HepG2 (cell line): Measurements from ENCODE around the gene SPA17. TPM values are rescaled to one million over a fixed set of nuclear protein-coding genes. Genes with fewer than 3 reads are reported as not detected.

ENCODE experiments used
- CHD4 ChIP-seq: fragments of 200-600 bp; sonication (generic); IDR thresholded peaks from 2 replicates; pipeline ENCODE4 v1.7.0; 2017; ENCODE audit warnings: mild to moderate bottlenecking, low read length, borderline replicate concordance
- DNMT3B ChIP-seq: conservative IDR thresholded peaks from 2 replicates; pipeline ENCODE4 v1.6.1; 2016; ENCODE audit warnings: missing biosample characterization, control low read depth
- ELK4 ChIP-seq: sonication (generic); formaldehyde crosslinking; IDR thresholded peaks from 2 replicates; pipeline ENCODE4 v1.9.0; 2021; ENCODE audit warnings: missing genetic modification reagents, borderline replicate concordance
- HNRNPL ChIP-seq: fragments of 200-400 bp; formaldehyde crosslinking; IDR thresholded peaks from 2 replicates; pipeline ENCODE4 v1.6.1; 2017; ENCODE audit warnings: mild to moderate bottlenecking, low read depth, low read length
- NFAT5 ChIP-seq: sonication (generic); formaldehyde crosslinking; IDR thresholded peaks from 2 replicates; pipeline ENCODE4 v1.4.0; 2020; ENCODE audit warnings: missing genetic modification reagents
- NR2C2 ChIP-seq: sonication (generic); formaldehyde crosslinking; IDR thresholded peaks from 2 replicates; pipeline ENCODE4 v1.4.0; 2020; ENCODE audit warnings: missing genetic modification reagents, mild to moderate bottlenecking, moderate library complexity, borderline replicate concordance
- PTBP1 ChIP-seq: fragments of 200-400 bp; formaldehyde crosslinking; IDR thresholded peaks from 2 replicates; pipeline ENCODE4 v1.6.1; 2018; ENCODE audit warnings: low read length, low read depth; ENCODE audit not compliant: poor library complexity, severe bottlenecking
- SRSF9 ChIP-seq: fragments of 200-400 bp; formaldehyde crosslinking; IDR thresholded peaks from 2 replicates; pipeline ENCODE4 v1.6.1; 2018; ENCODE audit warnings: borderline replicate concordance, mild to moderate bottlenecking, low read depth, low read length; ENCODE audit not compliant: insufficient read depth, poor library complexity, severe bottlenecking
- ZBTB7A ChIP-seq: sonication (generic); formaldehyde crosslinking; IDR thresholded peaks from 2 replicates; pipeline ENCODE4 v1.8.0; 2022; ENCODE audit warnings: mild to moderate bottlenecking, missing genetic modification reagents
- ZBTB7B ChIP-seq: sonication (generic); formaldehyde crosslinking; IDR thresholded peaks from 2 replicates; pipeline ENCODE4 v1.4.0; 2020; ENCODE audit warnings: missing genetic modification reagents
- ZFP82 ChIP-seq: sonication (generic); formaldehyde crosslinking; IDR thresholded peaks from 2 replicates; pipeline ENCODE4 v1.5.1; 2020; ENCODE audit warnings: mild to moderate bottlenecking, missing genetic modification reagents, borderline replicate concordance
- ZMAT3 ChIP-seq: sonication (generic); formaldehyde crosslinking; conservative IDR thresholded peaks from 2 replicates; pipeline ENCODE4 v1.7.0; 2021; ENCODE audit warnings: missing genetic modification reagents
- ZNF687 ChIP-seq: sonication (generic); formaldehyde crosslinking; IDR thresholded peaks from 2 replicates; pipeline ENCODE4 v1.5.1; 2020; ENCODE audit warnings: mild to moderate bottlenecking, missing genetic modification reagents, moderate library complexity
- polyA plus RNA-seq, 8 experiments: library from polyadenylated mRNA; depleted of rRNA in 3 of 8; stranded (reverse) in 7 of 8; unstranded in 1 of 8; fragments of >200 nt; fragmentation: Illumina TruSeq in 4 of 8; extraction: Trizol in 4 of 8; gene quantifications; 2 replicates each; pipeline versions ENCODE4 v1.2.1 to v1.2.3, GENCODE V29; 2011 to 2016; ENCODE audit warnings: low read depth in 4 of 8, missing spikeins in 1 of 8, mixed read lengths in 1 of 8; ENCODE audit not compliant: insufficient read depth in 1 of 8
- total RNA-seq, 5 experiments: library from RNA; depleted of rRNA; stranded (reverse); fragments of >200 nt; fragmentation: Illumina TruSeq; extraction: Trizol; gene quantifications; 2 replicates each; pipeline ENCODE4 v1.2.3, GENCODE V29; 2016; ENCODE audit warnings: low read depth in 1 of 5

SPA17 gene
- total and polyA plus RNA-seq, 2 of the 13 experiments (the other 11 are each of a cell fraction or from before 2014, with no cell fraction given), result 4.4 to 8.4 TPM

- no peak for TF ChIP-seq SRSF9
- TF ChIP-seq ZNF687 (CRISPR knock-in tag), result 0 out of 2 replicates have a peak, but pooled peaks have one; percentile 17
- no peak for TF ChIP-seq CHD4
- no peak for TF ChIP-seq ZFP82 (CRISPR knock-in tag)
- TF ChIP-seq PTBP1, result no peak
- TF ChIP-seq ZBTB7B (CRISPR knock-in tag), result no peak
- no peak for TF ChIP-seq DNMT3B (CRISPR knock-in tag)
- TF ChIP-seq HNRNPL, result 0 out of 2 replicates have a peak, but pooled peaks have one; percentile 6
- TF ChIP-seq NFAT5, result no peak
- no peak for TF ChIP-seq ZMAT3
- no peak for TF ChIP-seq ZBTB7A (CRISPR knock-in tag)
- TF ChIP-seq NR2C2 (CRISPR knock-in tag), result no peak
- no peak for TF ChIP-seq ELK4 (CRISPR knock-in tag)
These were observed 66.7 kb downstream of the SPA17 start (continued) for GRCh38 chr11:124740277-124740882.
